H1 (cell line): ENCODE results near the gene CDKN1A. TPM values are rescaled to one million over a fixed set of nuclear protein-coding genes. Genes with fewer than 3 reads are reported as not detected.

Experiments used
- CTCF ChIA-PET: fragments of 300-600 bp; sonication (Branson Sonifier 250); formaldehyde crosslinking; loops from one replicate; lab custom pipeline; 2021; ENCODE audit not compliant: partially characterized antibody; lab: Charles Lee
- POLR2A ChIA-PET: fragments of 300-600 bp; sonication (Branson Sonifier 250); formaldehyde crosslinking; loops from one replicate; lab custom pipeline; 2021; ENCODE audit warnings: inconsistent platforms; ENCODE audit not compliant: partially characterized antibody; lab: Charles Lee
- DNase-seq, 2 experiments: peaks; one replicate each; pipeline versions ENCODE4 v3.0.0 to v3.0.0-alpha.2; 2010 to 2022; ENCODE audit warnings: low spot score in 2 of 2, low read depth in 1 of 2, mixed read lengths in 1 of 2
- FAIRE-seq: peaks from 2 replicates; lab custom pipeline; 2011; peaks lifted over from hg19 to GRCh38; lab: Jason Lieb, UNC
- H2AFZ ChIP-seq: 2 replicates; pipeline ENCODE4 v1.8.1; 2012; ENCODE audit warnings: low read length, inconsistent platforms
- H2AK5ac ChIP-seq: 2 replicates; pipeline ENCODE4 v1.6.1; 2013; ENCODE audit warnings: low read depth, low read length
- H2BK120ac ChIP-seq: replicated peaks from 2 replicates; pipeline ENCODE3; 2013; ENCODE audit warnings: low read depth, low read length, inconsistent platforms
- H2BK12ac ChIP-seq: 2 replicates; pipeline ENCODE4 v1.6.1; 2013; ENCODE audit warnings: low read depth, low read length
- H2BK15ac ChIP-seq: 2 replicates; pipeline ENCODE4 v1.6.1; 2013; ENCODE audit warnings: low read length
- H2BK20ac ChIP-seq: 2 replicates; pipeline ENCODE4 v1.6.1; 2013; ENCODE audit warnings: low read length
- H2BK5ac ChIP-seq: 2 replicates; pipeline ENCODE4 v1.6.1; 2013; ENCODE audit warnings: low read depth, low read length
- H3K14ac ChIP-seq: 2 replicates; pipeline ENCODE4 v1.6.1; 2013; ENCODE audit warnings: inconsistent platforms; ENCODE audit not compliant: insufficient read length
- H3K18ac ChIP-seq: 2 replicates; pipeline ENCODE4 v1.6.1; 2013; ENCODE audit warnings: low read length; ENCODE audit errors: extremely low read depth
- H3K23ac ChIP-seq: 2 replicates; pipeline ENCODE4 v1.6.1; 2013; ENCODE audit warnings: inconsistent platforms; ENCODE audit not compliant: insufficient read length
- H3K23me2 ChIP-seq: 2 replicates; pipeline ENCODE4 v1.6.1; 2013; ENCODE audit warnings: low read depth, low read length
- H3K27ac ChIP-seq: 2 replicates; pipeline ENCODE4 v1.6.1; 2011; ENCODE audit warnings: low read depth, low read length, inconsistent platforms
- H3K27me3 ChIP-seq, 4 experiments: replicated peaks in 1 of 4; 1 replicate in 1 of 4; 2 replicates in 3 of 4; pipeline versions ENCODE4 v1.6.1 to v1.8.1; 2011 to 2013; ENCODE audit warnings: low read length in 3 of 4, mild to moderate bottlenecking in 3 of 4, inconsistent platforms in 2 of 4, mixed read lengths in 2 of 4, moderate library complexity in 1 of 4; ENCODE audit not compliant: control insufficient read depth in 3 of 4, insufficient read depth in 3 of 4; ENCODE audit errors: extremely low read depth in 1 of 4
- H3K36me3 ChIP-seq, 4 experiments: 2 replicates each; pipeline versions ENCODE4 v1.6.1 to v1.8.1; 2011 to 2013; ENCODE audit warnings: mild to moderate bottlenecking in 4 of 4, low read length in 3 of 4, moderate library complexity in 2 of 4, control low read depth in 1 of 4, inconsistent platforms in 1 of 4; ENCODE audit not compliant: insufficient read depth in 4 of 4, control insufficient read depth in 2 of 4
- H3K4ac ChIP-seq: replicated peaks from 2 replicates; pipeline ENCODE3; 2013; ENCODE audit warnings: low read length, low read depth, mixed read lengths, inconsistent platforms; ENCODE audit not compliant: insufficient read length
- H3K4me1 ChIP-seq, 4 experiments: replicated peaks in 1 of 4; 1 replicate in 1 of 4; 2 replicates in 3 of 4; pipeline versions ENCODE4 v1.6.1 to v1.8.1; 2011 to 2013; ENCODE audit warnings: low read length in 3 of 4, inconsistent platforms in 2 of 4, mixed read lengths in 1 of 4; ENCODE audit not compliant: insufficient read depth in 4 of 4, control insufficient read depth in 3 of 4
- H3K4me2 ChIP-seq, 2 experiments: 2 replicates each; pipeline versions ENCODE4 v1.6.1 to v1.8.1; 2011 to 2013; ENCODE audit warnings: low read depth in 2 of 2, low read length in 2 of 2, control low read depth in 1 of 2, inconsistent platforms in 1 of 2, mild to moderate bottlenecking in 1 of 2; ENCODE audit not compliant: insufficient read depth in 1 of 2
- H3K4me3 ChIP-seq, 4 experiments: fragments of 200-600, 300-600 bp in 1 of 4; sonication (generic), shearing (Covaris generic), sonication (Bioruptor Twin) in 1 of 4; 2 replicates each; pipeline versions ENCODE4 v1.5.1 to v1.8.1; 2011 to 2016; ENCODE audit warnings: low read length in 4 of 4, low read depth in 3 of 4, control low read depth in 2 of 4, inconsistent platforms in 2 of 4, mild to moderate bottlenecking in 2 of 4, mixed read lengths in 1 of 4, moderate library complexity in 1 of 4; ENCODE audit not compliant: insufficient read depth in 2 of 4; ENCODE audit errors: extremely low read depth in 1 of 4
- H3K56ac ChIP-seq: replicated peaks from 2 replicates; pipeline ENCODE3; 2013; ENCODE audit warnings: low read depth, mild to moderate bottlenecking, mixed read lengths, low read length, inconsistent platforms; ENCODE audit not compliant: insufficient read length
- H3K79me1 ChIP-seq: 2 replicates; pipeline ENCODE4 v1.6.1; 2013; ENCODE audit warnings: low read depth, low read length, control low read depth
- H3K79me2 ChIP-seq, 2 experiments: 2 replicates each; pipeline versions ENCODE4 v1.6.1 to v1.8.1; 2012 to 2013; ENCODE audit warnings: low read length in 2 of 2, mild to moderate bottlenecking in 2 of 2, inconsistent platforms in 1 of 2; ENCODE audit not compliant: insufficient read depth in 2 of 2, control insufficient read depth in 1 of 2
- H3K9ac ChIP-seq, 4 experiments: replicated peaks in 1 of 4; 1 replicate in 1 of 4; 2 replicates in 3 of 4; pipeline versions ENCODE4 v1.6.1 to v1.8.1; 2011 to 2013; ENCODE audit warnings: low read depth in 3 of 4, low read length in 3 of 4, control low read depth in 2 of 4, mild to moderate bottlenecking in 2 of 4, moderate library complexity in 2 of 4, inconsistent platforms in 1 of 4; ENCODE audit errors: extremely low read depth in 1 of 4
- H3K9me3 ChIP-seq, 2 experiments: 2 replicates each; pipeline versions ENCODE4 v1.6.1 to v1.8.1; 2012 to 2013; ENCODE audit warnings: mild to moderate bottlenecking in 2 of 2, moderate library complexity in 2 of 2, control low read depth in 1 of 2, inconsistent platforms in 1 of 2, low read depth in 1 of 2, low read length in 1 of 2, mixed read lengths in 1 of 2; ENCODE audit not compliant: insufficient read depth in 2 of 2
- H4K20me1 ChIP-seq, 2 experiments: replicated peaks in 1 of 2; 2 replicates each; pipeline versions ENCODE3 to v1.8.1; 2011 to 2013; ENCODE audit warnings: inconsistent platforms in 2 of 2, low read length in 2 of 2, mild to moderate bottlenecking in 1 of 2; ENCODE audit not compliant: insufficient read depth in 2 of 2, control insufficient read depth in 1 of 2
- H4K5ac ChIP-seq: 2 replicates; pipeline ENCODE4 v1.6.1; 2013; ENCODE audit warnings: low read length, low read depth, mixed read lengths, inconsistent platforms; ENCODE audit not compliant: insufficient read length
- H4K8ac ChIP-seq: 2 replicates; pipeline ENCODE4 v1.8.0; 2013; ENCODE audit warnings: mild to moderate bottlenecking, moderate library complexity, low read length, inconsistent platforms; ENCODE audit not compliant: insufficient read depth; ENCODE audit errors: extremely low read depth
- H4K91ac ChIP-seq: replicated peaks from 2 replicates; pipeline ENCODE3; 2013; ENCODE audit warnings: low read length, mixed read lengths, inconsistent platforms; ENCODE audit not compliant: insufficient read length
- JUND ChIP-seq: IDR thresholded peaks from 2 replicates; pipeline ENCODE4 v1.6.1; 2011; ENCODE audit warnings: mild to moderate bottlenecking, improper control_type of control experiment, low read length
- KDM1A ChIP-seq: fragments of 200-600, 300-600 bp; sonication (generic); IDR thresholded peaks from 2 replicates; pipeline ENCODE4 v1.7.1; 2016; ENCODE audit warnings: mild to moderate bottlenecking, low read length, borderline replicate concordance
- SRF ChIP-seq: IDR thresholded peaks from 2 replicates; pipeline ENCODE4 v1.6.1; 2011; ENCODE audit warnings: mild to moderate bottlenecking, low read depth, low read length, moderate library complexity
- WGBS, 2 experiments: shearing (Covaris generic) in 1 of 2; methylation state at CpG; one replicate each; pipeline versions ENCODE4 v1.1.6 to v1.1.7; 2013 to 2015; ENCODE audit warnings: low lambda C conversion rate in 2 of 2, mixed read lengths in 2 of 2, inconsistent platforms in 1 of 2, low coverage in 1 of 2, missing lambda C conversion rate in 1 of 2; ENCODE audit not compliant: insufficient replicate concordance in 2 of 2, insufficient coverage in 1 of 2, insufficient read length in 1 of 2; ENCODE audit errors: extremely low coverage in 1 of 2, missing lambda C conversion rate in 1 of 2; 5-methylcytosine and 5-hydroxymethylcytosine counted together
- polyA plus RNA-seq, 7 experiments: library from polyadenylated mRNA; depleted of rRNA in 3 of 7; stranded (reverse) in 5 of 7; unstranded in 2 of 7; fragments of >200 nt in 5 of 7; fragments of 200-250 nt in 2 of 7; gene quantifications; 1 replicate in 5 of 7; 2 replicates in 1 of 7; 4 replicates in 1 of 7; pipeline versions ENCODE4 v1.2.1 to v1.2.3, GENCODE V29; 2011 to 2013; ENCODE audit warnings: missing spikeins in 2 of 7, mixed read lengths in 2 of 7
- total RNA-seq: library from RNA; stranded (reverse); fragmentation: NEBNext Ultra II Directional; extraction: Animal tissue kit (Norgen Biotek cat#: 25700); gene quantifications from 2 replicates; pipeline ENCODE4 v1.2.1, GENCODE V29; 2021

Gene CDKN1A
- total and polyA plus RNA-seq, 2 of the 8 experiments (the other 6 are each of a cell fraction or from before 2014, with no cell fraction given): 15.2 to 36.0 TPM

GRCh38 chr6:36659271-36659670, 19.2 kb upstream of the CDKN1A start:
- no peak overlapping the region for H2BK20ac ChIP-seq
- no peak overlapping the region for H3K27ac ChIP-seq
- H3K79me2 ChIP-seq: no peaks in the 10 kb centered on the region
- no peak overlapping the region for H3K4me2 ChIP-seq
- no peak overlapping the region for H2AK5ac ChIP-seq
- no peak for TF ChIP-seq KDM1A
- TF ChIP-seq SRF: no peak
- no peak for TF ChIP-seq JUND
- ChIA-PET CTCF (interaction anchor here (0.9 to 2.0 kb wide), 2 partner anchors 14 to 20 kb away, joined by 3 to 9 read pairs; partner anchors contain the start of gene CDKN1A), POLR2A (interaction anchor here (1.0 to 2.0 kb wide), 4 partner anchors 9 to 19 kb away, joined by 3 to 5 read pairs (median 4); partner anchors contain the start of gene CDKN1A)
- no peak overlapping the region for H3K56ac ChIP-seq
- no peak overlapping the region for H3K4ac ChIP-seq
- H4K8ac ChIP-seq: no peak overlapping the region
- no peaks in the 10 kb centered on the region for H3K79me1 ChIP-seq
- H2BK120ac ChIP-seq: no peak overlapping the region
- H2AFZ ChIP-seq: no peak overlapping the region
- H3K9ac ChIP-seq: no peak overlapping the region
- no peak overlapping the region for H3K14ac ChIP-seq
- no peak overlapping the region for H4K5ac ChIP-seq
- no peak for FAIRE-seq
- peaks cover 0 to 2% of the 10 kb centered on the region in 2 experiments for H4K20me1 ChIP-seq
- no peak overlapping the region for H3K23ac ChIP-seq
- no peak overlapping the region for H4K91ac ChIP-seq
- H2BK15ac ChIP-seq: no peak overlapping the region
- H3K23me2 ChIP-seq: peaks cover 7% of the 10 kb centered on the region; the same call in 1 of the 2 replicates
- no peak for DNase-seq
- H3K4me1 ChIP-seq: peaks cover 5 to 12% (median 7%) of the 10 kb centered on the region in 4 experiments
- H3K4me3 ChIP-seq: no peak overlapping the region
- no peak overlapping the region for H2BK5ac ChIP-seq
- H3K27me3 ChIP-seq: peaks cover 0 to 4% (median 0%) of the 10 kb centered on the region in 4 experiments; a peak in 2 of 7 replicates
- no peak overlapping the region for H2BK12ac ChIP-seq
- no peaks in the 10 kb centered on the region for H3K36me3 ChIP-seq
- H3K18ac ChIP-seq: no peak overlapping the region
- H3K9me3 ChIP-seq: no peaks in the 10 kb centered on the region
- 85% methylated on average over 1 of the region's 1 CpG; no CpG with 5 or more reads in 1 of the 2 experiments for WGBS, 2 experiments
